Right kidney (tissue), 1 donor: ENCODE results near the gene CXorf58.
A peak's percentile ranks its signal among the peaks of the same experiment; 100 is the strongest.
"Not testable (repeated sequence)": the region's sequence is repeated elsewhere in the genome, so short reads cannot be mapped to it uniquely, and the experiment has no call there.

ENCODE experiments used
- DNase-seq: peaks from one replicate; pipeline ENCODE4 v3.0.0-alpha.2; 2016

Gene CXorf58

DNA sequence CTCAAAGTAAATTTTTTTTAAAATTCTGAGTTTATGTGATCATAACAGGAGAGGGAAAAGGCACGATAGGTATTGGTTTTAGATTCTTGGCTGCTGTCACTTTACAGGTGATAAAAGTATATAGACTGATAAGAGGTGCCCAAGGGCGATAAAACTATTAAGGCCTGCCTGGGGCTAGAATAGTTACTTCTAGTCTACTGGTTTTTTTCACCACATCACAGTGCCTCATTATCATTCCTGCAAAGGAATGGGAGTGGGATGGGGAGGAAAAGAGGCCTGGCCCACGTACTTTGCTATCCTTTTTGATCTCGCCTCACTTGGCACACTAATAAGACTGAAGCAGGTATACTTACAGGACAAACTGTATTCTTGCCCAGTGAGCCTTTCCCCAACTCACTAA, 46.6 kb downstream of the CXorf58 start:
- no peak for DNase-seq

DNA sequence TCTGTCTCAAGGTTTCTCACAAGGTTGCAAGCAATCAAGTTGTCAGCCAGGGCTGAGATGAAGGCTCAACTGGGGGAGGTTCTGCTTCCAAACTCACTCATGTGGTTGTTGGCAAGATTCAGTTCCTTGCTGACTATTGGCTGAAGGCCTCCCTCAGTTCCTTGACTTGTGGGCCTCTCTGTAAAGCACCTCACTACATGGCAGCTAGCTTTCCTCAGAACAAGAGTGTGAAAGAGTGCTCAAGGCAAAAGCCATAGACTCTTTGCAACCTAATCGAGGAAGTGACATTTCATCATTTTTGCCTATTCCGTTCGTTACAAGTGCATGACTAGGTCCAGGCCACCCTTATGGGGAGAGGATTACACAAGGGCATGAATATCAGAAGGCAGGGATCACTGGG, 52.0 kb downstream of the CXorf58 start:
- DNase-seq, result no peak

DNA sequence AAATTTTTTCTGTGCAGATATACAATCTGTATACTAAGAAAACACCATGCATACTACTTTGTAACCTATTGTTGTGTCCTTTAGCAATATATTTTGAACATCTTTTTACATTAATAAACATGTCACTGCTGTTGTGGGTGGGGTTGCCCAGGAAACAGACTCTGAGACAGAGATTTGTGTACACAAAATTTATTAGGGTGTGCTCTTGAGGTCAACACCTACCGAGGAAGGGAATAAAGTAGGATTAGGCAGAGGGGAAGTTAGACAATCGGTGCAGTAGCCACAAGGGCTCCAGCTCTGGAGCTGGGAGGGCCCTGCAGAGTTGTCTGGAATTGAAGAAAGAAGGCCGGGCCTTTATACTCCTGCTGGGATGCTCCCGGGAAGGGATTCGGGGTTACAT, 56.4 kb downstream of the CXorf58 start:
- DNase-seq, result no peak

DNA sequence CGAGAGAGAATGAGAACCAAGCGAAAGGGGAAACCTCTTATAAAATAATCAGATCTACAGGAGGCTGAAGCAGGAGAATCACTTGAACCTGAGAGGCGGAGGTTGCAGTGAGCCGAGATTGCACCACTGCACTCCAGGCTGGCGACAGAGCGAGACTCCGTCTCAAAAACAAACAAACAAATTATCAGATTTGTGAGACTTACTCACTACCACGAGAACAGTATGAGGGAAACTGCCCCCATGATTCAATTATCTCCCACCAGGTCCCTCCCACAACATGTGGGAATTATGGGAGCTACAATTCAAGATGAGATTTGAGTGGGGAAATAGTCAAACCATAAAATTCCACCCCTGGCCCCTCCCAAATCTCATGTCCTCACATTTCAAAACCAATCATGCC, 57.8 kb downstream of the CXorf58 start:
- DNase-seq, result not testable (repeated sequence)

DNA sequence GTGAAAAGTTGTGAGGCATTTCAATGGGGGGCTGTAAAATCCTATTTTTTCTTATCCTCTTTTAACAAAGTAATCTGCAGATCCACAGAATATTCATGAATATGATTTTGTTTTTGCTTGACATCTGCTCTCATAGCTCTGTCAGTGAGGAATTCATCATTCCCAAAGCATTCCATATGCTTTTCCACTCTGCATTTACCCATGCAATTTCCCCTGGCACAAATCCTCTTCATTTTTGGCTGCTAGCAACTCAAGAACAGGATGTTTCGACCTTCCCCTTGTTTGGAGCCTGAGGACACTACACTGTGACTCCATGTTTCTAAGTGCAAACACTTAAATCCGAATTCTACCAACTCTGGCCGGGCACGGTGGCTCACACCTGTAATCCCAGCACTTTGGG, 70.7 kb downstream of the CXorf58 start:
- no peak for DNase-seq

DNA sequence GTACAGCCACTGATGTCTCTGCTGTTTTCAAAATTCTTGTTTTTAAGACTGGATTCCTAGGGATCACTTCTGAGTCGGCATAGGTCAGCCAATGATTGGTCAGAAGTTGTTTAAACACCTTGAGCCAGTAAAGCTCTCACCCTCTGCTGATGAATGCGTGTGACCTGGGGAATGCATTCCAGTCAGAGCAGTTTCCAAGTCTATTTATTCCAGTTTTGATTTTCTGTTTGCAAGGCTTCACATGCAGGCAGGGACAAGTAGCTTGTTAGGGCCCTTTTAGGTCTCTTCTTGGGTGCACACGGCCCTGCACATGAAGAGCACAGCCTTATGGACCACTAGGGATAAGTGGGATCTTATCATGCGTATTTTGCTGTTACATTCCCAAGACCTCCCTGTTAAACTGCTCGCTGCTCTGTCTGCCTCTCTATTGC, 72.2 kb downstream of the CXorf58 start:
- DNase-seq, result peak; percentile 2

DNA sequence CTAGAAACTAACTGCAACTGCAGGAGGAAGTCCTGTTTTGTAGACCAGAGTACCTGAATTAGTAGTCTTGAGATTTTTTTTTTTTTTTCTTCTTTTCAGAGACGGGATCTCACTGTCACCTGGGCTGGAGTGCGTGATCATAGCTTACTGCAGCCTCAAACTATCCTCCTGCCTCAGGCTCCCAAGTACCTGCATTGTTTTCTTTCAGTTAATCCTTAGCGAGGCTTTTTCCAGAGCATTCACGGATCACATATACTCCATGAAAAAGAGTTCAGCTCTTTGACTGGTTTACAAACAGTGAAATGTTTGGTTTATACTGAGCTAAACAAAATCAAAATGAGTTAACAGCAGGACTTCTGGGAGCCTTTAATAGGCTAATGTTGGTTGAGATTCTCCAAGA, 73.4 kb downstream of the CXorf58 start:
- no peak for DNase-seq

DNA sequence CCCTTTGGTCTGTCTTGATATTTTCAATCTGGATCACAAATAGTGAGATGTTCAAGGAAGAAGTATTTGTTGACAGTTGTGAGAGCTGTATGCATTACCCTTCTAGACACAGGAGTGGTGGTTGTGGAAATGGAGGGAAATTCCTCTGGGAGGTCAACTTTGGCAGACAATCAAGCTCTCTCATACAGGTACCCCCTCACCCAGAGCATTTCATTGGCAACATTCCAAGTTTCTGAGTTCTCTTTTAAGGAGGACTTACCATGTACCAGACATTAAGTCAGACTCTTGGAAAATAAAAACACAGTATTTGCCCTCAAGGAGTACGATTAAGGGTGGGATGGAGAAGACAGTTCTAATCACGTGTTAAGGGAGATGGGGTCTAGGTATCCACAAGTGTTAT, 73.9 kb downstream of the CXorf58 start:
- DNase-seq, result no peak

DNA sequence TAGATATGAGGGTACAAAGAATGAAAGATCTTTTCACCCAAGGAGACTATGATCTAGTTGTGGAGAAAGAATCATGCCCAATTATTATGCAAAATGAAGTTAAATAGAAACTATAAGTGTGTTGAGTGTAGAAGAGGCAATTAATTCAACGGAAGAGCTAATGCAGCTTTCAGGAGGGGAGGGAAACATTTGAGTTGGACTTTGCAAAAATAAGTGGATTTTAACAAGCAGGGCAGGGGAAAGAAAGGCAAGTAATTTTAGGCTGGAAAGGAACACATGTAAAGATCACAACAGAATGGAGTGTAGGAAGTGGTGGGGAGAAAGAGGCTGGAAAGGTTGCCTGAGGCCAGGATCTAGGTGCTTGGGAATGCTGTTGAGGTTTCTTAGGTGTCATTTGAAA, 75.1 kb downstream of the CXorf58 start:
- DNase-seq, result no peak
